ENCODE measurements around the gene GNLY.

Gene GNLY

DNA sequence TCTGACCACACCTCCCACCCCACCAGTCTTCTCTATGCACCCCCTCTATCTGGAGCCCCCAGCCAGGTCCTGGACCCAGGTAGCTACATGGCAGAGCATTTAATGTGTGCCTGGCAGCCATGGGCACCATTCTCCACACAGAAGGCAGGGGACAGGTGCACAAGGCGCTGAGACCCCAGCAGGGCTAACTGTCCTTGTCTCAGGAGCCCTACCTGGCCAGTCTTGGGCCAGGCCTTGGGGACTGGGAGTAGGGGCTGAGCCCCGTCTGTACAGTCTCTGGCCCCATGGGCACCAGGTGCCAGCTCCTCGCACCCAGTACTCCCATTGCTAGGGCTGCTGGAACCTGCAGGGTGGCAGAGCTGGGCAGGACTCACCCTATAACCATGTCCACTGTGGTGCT lies 2.9 kb downstream of the GNLY start:
- TF ChIP-seq, protein P1, sequence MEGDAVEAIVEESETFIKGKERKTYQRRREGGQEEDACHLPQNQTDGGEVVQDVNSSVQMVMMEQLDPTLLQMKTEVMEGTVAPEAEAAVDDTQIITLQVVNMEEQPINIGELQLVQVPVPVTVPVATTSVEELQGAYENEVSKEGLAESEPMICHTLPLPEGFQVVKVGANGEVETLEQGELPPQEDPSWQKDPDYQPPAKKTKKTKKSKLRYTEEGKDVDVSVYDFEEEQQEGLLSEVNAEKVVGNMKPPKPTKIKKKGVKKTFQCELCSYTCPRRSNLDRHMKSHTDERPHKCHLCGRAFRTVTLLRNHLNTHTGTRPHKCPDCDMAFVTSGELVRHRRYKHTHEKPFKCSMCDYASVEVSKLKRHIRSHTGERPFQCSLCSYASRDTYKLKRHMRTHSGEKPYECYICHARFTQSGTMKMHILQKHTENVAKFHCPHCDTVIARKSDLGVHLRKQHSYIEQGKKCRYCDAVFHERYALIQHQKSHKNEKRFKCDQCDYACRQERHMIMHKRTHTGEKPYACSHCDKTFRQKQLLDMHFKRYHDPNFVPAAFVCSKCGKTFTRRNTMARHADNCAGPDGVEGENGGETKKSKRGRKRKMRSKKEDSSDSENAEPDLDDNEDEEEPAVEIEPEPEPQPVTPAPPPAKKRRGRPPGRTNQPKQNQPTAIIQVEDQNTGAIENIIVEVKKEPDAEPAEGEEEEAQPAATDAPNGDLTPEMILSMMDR (IDR thresholded peaks at IDR 0.05; ENCODE audit: low read depth, low read length, missing control alignments): no peak
- DNase-seq (ENCODE audit: extremely low read depth, low read depth): no peak
- H3K4me3 ChIP-seq (replicated peaks; ENCODE audit: low read depth, low read length): no peak overlapping the region

GRCh38 chr2:85697716-85698115 lies 3.6 kb downstream of the GNLY start:
- no peak for DNase-seq (ENCODE audit: extremely low read depth, low read depth)
- TF ChIP-seq, protein P1 (IDR thresholded peaks at IDR 0.05; ENCODE audit: low read depth, low read length, missing control alignments): no peak
- H3K4me3 ChIP-seq (replicated peaks; ENCODE audit: low read depth, low read length): no peak overlapping the region

DNA sequence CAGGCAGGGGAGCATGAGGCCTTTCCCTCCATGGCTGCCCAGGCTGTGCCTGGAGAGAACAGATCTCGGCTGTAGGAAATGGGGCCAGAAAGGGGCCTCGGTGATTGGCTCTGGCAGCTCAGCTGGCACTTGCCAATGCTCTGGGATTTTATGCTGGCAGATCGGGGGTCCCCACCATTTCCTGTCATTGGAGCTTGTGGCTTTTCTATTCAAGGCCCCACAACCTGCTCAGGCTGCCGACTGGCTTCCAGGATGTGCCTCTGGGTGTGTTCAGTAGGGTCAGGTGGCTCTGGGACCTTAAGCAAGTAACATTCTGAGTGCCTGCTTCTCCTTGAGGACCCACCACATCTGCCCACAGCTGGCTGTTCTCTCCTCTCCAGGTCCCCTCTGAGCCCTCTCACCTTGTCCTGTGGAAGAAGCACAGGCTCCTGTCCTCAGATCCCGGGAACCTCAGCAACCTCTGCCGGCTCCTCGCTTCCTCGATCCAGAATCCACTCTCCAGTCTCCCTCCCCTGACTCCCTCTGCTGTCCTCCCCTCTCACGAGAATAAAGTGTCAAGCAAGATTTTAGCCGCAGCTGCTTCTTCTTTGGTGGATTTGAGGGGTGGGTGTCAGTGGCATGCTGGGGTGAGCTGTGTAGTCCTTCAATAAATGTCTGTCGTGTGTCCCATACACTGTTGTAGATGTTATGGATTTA lies 4.2 kb downstream of the GNLY start:
- DNase-seq (ENCODE audit: extremely low read depth, low read depth): no peak
- TF ChIP-seq, protein P1 (IDR thresholded peaks at IDR 0.05; ENCODE audit: low read depth, low read length, missing control alignments): no peak
- no peak overlapping the region for H3K4me3 ChIP-seq (replicated peaks; ENCODE audit: low read depth, low read length)

DNA sequence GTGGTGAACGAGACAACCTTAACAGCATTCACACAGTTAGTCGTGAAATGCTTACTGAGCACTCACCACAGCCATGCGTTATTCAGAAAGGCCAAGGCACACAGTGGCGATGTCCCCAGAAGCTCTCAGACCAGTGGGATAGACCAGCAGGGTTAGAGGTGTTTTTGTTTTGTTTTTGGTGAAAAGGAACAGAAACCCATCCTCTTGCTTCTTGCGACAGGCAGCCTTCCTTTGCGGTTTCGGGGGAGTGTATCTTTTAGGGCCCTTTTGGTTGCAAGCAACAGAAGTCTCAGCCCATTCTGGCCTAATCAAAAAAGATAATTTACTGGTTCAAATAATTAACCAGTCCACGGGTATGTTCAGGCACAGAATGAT lies 4.7 kb downstream of the GNLY start:
- TF ChIP-seq, protein P1 (IDR thresholded peaks at IDR 0.05; ENCODE audit: low read depth, low read length, missing control alignments): no peak
- H3K4me3 ChIP-seq (replicated peaks; ENCODE audit: low read depth, low read length): no peak overlapping the region
- no peak for DNase-seq (ENCODE audit: extremely low read depth, low read depth)

DNA sequence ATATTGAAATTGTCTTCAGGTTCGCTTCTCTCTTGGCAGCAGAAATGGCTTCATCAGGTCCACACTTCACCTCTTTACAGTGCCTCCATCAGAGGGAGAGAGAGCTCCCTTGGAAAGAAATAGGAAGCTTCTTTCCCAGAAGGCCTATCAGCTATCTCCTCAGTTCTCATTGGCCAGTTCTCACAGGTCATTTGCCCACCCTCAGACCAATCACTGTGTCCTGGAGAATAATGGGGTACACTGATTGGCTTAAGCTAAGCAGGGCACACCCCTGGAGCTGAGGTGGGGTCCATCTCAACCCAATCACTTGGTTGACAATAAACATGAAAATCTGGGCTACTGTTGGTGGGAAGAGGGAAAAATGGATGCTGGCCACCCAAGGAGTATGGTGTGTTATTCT lies 5.2 kb downstream of the GNLY start:
- TF ChIP-seq, protein P1 (IDR thresholded peaks at IDR 0.05; ENCODE audit: low read depth, low read length, missing control alignments): no peak
- no peak overlapping the region for H3K4me3 ChIP-seq (replicated peaks; ENCODE audit: low read depth, low read length)
- no peak for DNase-seq (ENCODE audit: extremely low read depth, low read depth)

GRCh38 chr2:85702172-85702571 lies 8.0 kb downstream of the GNLY start:
- TF ChIP-seq, protein P1 (IDR thresholded peaks at IDR 0.05; ENCODE audit: low read depth, low read length, missing control alignments): no peak
- no peak overlapping the region for H3K4me3 ChIP-seq (replicated peaks; ENCODE audit: low read depth, low read length)
- DNase-seq (ENCODE audit: extremely low read depth, low read depth): no peak

DNA sequence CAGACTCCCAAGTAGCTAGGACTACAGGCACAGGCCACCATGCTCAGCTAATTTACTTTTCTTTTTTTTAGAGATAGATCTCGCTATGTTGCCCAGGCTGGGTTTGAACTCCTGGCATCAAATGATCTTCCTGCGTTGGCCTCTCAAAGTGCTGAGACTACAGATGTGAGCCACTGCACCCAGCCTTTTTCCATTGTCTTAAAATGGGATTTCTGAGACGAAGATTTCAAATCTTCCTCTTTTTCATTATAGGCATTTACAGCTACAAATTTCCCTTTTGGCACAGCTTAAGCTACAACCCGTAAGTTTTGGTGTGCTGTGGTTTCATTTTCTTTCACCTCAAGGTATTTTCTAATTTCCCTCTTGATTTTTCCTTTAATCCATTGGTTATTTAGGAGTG lies 8.6 kb downstream of the GNLY start:
- TF ChIP-seq, protein P1 (IDR thresholded peaks at IDR 0.05; ENCODE audit: low read depth, low read length, missing control alignments): no peak
- DNase-seq (ENCODE audit: extremely low read depth, low read depth): no peak
- H3K4me3 ChIP-seq (replicated peaks; ENCODE audit: low read depth, low read length): no peak overlapping the region

Data from HFF-Myc (cell line).